ENCODE measurements around the gene ENTPD2. TPM values are rescaled to one million over a fixed set of nuclear protein-coding genes. Genes with fewer than 3 reads are reported as not detected.

ENTPD2 gene
- total RNA-seq, 1 donor from 2014 or later = 5.2 TPM

DNA sequence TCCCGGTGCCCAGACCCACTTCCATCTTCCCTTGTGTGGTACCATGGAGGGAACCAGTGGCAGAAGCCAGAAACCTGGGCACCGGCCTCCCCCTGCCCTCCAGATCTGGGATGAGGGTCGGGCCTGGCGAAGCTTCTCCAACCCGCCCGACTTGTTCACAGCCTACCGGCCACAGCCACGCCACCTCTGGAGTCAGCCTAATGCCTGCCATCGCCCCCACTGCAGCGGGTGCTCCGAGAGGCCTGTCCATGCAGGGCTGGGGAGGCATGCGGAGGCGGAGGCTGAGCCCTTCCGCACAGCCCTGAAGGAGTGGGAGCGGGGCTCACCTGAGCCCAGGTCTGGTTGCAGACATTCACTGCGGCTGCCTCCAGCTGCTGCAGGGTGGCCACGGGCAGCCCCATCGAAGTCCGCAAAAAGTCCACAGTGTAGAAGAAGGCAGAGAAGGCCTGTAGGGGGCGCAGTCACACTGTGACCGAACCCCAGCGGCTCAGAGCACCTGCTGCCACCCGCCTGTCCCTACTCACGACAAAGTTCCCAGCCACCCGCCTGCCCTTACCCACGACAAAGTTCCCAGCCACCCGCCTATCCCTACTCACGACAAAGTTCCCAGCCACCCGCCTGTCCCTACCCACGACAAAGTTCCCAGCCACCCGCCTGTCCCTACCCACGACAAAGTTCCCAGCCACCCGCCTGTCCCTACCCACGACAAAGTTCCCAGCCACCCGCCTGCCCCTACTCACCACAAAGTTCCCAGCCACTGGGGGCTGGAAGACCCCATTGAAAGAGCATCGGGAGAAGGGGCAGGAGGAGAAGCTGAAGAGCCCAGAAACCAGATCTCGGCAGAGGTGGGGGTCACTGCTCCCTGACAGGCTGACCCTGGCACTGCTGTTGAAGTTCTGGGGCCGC, 4.1 kb downstream of the ENTPD2 start:
- Mint-ChIP-seq H3K36me3 (no peaks in the 10 kb centered on the region), H3K4me1 (peaks cover 8% of the 10 kb centered on the region), H3K27me3 (ENCODE audit: low read depth) (peaks cover 79% of the 10 kb centered on the region), H3K4me3 (no peak overlapping the region), H3K9me3 (no peaks in the 10 kb centered on the region), H3K27ac (no peak overlapping the region)
- peak in 1 of 2 experiments; percentile 64 for DNase-seq (ENCODE audit: low spot score in 2 of 2, unreplicated experiment in 2 of 2)
- TF ChIP-seq, protein P1, sequence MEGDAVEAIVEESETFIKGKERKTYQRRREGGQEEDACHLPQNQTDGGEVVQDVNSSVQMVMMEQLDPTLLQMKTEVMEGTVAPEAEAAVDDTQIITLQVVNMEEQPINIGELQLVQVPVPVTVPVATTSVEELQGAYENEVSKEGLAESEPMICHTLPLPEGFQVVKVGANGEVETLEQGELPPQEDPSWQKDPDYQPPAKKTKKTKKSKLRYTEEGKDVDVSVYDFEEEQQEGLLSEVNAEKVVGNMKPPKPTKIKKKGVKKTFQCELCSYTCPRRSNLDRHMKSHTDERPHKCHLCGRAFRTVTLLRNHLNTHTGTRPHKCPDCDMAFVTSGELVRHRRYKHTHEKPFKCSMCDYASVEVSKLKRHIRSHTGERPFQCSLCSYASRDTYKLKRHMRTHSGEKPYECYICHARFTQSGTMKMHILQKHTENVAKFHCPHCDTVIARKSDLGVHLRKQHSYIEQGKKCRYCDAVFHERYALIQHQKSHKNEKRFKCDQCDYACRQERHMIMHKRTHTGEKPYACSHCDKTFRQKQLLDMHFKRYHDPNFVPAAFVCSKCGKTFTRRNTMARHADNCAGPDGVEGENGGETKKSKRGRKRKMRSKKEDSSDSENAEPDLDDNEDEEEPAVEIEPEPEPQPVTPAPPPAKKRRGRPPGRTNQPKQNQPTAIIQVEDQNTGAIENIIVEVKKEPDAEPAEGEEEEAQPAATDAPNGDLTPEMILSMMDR (IDR thresholded peaks at IDR 0.05; ENCODE audit: unreplicated experiment) = peak; percentile 65

DNA sequence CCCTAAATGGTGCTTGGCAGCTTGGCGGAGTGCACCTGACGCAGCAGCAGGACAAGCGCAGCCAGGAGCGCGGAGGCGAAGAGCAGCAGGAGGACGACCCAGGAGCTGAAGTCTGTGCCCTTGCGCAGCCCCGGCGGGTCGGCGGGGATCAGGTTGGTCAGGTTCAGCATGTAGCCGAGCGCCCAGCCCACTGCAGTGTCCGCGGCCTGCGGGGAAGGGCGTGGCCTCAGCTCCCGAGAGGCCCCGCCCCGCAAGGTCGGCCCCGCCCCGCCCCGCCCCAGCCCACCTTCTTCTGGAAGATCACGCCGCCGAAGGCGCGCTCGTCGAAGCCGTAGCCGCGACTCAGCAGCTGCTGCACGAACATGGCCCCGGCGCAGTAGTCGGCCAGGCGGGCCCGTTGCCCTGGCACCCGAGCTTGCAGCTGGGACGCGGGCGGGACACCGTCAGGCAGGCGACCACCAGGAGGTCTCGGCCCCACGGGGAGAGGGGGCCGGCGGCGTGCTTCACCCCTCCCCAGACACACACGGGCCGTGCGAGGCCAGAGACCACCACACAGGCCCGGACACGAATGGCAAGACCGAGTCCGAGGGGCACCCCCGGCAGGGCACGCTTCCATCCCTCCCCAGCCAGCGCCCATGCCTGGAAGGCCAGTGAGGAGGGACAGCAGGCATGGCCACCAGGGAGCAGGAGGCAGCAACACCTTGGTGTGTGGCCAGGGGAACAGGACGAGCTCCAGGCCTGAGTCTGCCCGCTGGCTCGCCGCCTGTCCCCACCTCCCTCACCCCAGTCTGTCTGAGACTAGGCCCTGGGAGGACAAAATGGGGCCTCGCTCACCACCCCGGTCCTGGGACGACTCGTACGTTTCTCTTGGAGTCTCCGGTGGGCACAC, 5.0 kb downstream of the ENTPD2 start:
- no peaks in the 10 kb centered on the region for H3K36me3 Mint-ChIP-seq
- H3K9me3 Mint-ChIP-seq = no peaks in the 10 kb centered on the region
- H3K4me1 Mint-ChIP-seq = peaks cover 5% of the 10 kb centered on the region
- H3K27ac Mint-ChIP-seq = no peak overlapping the region
- H3K27me3 Mint-ChIP-seq (ENCODE audit: low read depth) = peaks cover 81% of the 10 kb centered on the region
- DNase-seq (ENCODE audit: low spot score in 2 of 2, unreplicated experiment in 2 of 2) = no peak
- TF ChIP-seq, protein P1 (IDR thresholded peaks at IDR 0.05; ENCODE audit: unreplicated experiment) = no peak
- H3K4me3 Mint-ChIP-seq = no peak overlapping the region

DNA sequence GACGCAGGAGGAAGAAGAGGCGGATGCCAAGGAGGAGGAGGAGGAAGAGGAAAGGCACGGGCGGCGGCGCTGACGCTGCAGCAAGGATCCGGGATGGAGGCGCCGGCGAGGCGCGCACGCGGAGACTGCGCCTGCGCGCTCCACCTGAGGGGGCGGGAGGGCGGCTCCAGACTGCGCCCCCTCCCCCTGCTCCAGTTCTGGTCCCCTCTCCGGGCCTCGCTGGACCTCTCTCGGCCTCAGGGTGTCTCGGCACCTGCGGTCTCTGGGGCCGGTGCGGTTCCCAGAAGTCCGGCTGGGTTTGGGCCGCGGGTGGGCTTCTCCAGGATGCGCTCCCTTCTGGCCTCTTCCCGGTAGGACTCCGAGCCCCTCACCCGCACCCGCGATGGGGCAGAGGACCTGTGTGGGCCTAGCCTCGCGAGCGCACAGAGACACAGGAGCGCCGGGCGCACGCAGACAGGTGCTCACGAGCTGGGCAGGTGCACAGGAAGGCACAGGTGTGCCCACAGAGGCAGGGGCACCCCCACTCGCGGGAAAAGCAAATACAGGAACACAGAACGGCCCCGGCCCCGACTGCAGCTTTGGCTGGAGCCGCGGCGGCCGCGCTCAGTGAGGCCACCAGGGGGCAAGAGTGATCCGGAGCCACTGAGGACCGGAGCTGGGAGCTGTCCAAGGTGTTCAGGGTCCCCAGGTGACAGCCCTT, 7.6 kb downstream of the ENTPD2 start, which contains the start of gene NPDC1:
TSS of gene NPDC1 (minus strand) at position 90 of the 700 bp plus-strand sequence. CDS start 188 bp downstream, outside the sequence.
- H3K4me1 Mint-ChIP-seq = peaks cover 5% of the 10 kb centered on the region
- peak; percentile 70 to 92 for DNase-seq (ENCODE audit: low spot score in 2 of 2, unreplicated experiment in 2 of 2)
- no peak within 1 kb of the TSS for H3K27ac Mint-ChIP-seq
- no peaks in the 10 kb centered on the region for H3K9me3 Mint-ChIP-seq
- peak within 1 kb of the TSS; percentile 76 for H3K4me3 Mint-ChIP-seq
- peaks cover 67% of the 10 kb centered on the region for H3K27me3 Mint-ChIP-seq (ENCODE audit: low read depth)
- no peaks in the 10 kb centered on the region for H3K36me3 Mint-ChIP-seq
- TF ChIP-seq, protein P1 (IDR thresholded peaks at IDR 0.05; ENCODE audit: unreplicated experiment) = peak; percentile 92

DNA sequence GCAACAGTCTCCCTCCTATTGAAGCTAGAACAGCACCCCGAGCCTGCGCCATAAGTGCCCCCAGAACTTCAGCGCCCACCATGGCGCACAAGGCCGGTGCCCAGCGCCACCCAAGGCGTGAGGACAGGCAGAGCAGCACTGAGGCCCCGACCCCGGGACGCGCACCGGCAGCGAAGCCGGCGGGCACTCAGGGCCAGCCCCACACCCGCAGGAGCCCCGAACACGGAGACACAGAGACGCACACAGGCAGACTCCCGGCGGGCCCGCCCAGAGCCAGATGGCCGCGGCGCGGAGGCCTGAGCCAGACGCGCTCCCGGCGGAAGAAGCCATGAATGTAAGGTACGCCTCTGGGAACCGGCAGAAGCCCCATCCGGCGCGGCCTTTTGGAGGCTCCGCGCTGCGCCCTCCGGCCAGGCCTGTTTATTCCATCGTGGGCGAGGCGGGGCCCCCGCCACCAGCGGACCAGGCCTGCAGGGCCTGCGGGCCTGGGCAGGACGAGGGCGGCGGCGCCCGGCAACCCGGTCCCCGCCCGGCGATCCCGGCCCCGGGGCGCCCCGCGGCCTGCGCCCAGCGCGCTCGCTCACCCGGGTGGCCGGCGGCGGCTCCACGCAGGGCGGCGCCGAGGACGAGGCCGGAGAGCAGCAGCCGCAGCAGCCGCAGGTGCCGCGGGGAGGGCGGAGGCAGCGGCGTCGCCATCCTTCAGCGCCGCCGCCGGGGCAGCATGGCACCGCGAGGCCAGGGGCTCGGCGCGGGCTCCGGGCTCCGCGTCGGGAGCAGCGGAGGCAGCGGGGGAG, 8.4 kb downstream of the ENTPD2 start:
- TF ChIP-seq, protein P1 (IDR thresholded peaks at IDR 0.05; ENCODE audit: unreplicated experiment) = no peak
- no peak for DNase-seq (ENCODE audit: low spot score in 2 of 2, unreplicated experiment in 2 of 2)
- Mint-ChIP-seq H3K27me3 (ENCODE audit: low read depth) (peaks cover 61% of the 10 kb centered on the region), H3K27ac (no peak overlapping the region), H3K4me1 (peaks cover 5% of the 10 kb centered on the region), H3K36me3 (no peaks in the 10 kb centered on the region), H3K4me3 (peak overlapping the region; percentile 76), H3K9me3 (no peaks in the 10 kb centered on the region)
